Measurements from ENCODE around the gene RNF44.

- TF ChIP-seq CTCF (IDR thresholded peaks at IDR 0.05) (peak in 4 of 12 donors; percentile 3 to 33 (median 11)), POLR2A (IDR thresholded peaks at IDR 0.05) (no peak)
These were observed 37.0 kb upstream of the RNF44 start for GRCh38 chr5:176574297-176574591.

Measured in heart left ventricle (tissue), 13 donors.